TTC549 (cell line): ENCODE measurements around the gene ZCWPW1.
"Not testable (repeated sequence)": the region's sequence is repeated elsewhere in the genome, so short reads cannot be mapped to it uniquely, and the experiment has no call there.

Experiments
- FAIRE-seq: peaks from 2 replicates; lab custom pipeline; 2012; peaks lifted over from hg19 to GRCh38; lab: Jason Lieb, UNC

The ZCWPW1 gene

GRCh38 chr7:100400041-100400440 lies 28.5 kb downstream of the ZCWPW1 start:
- no peak for FAIRE-seq

- FAIRE-seq, result no peak
These were observed 30.3 kb downstream of the ZCWPW1 start for GRCh38 chr7:100398239-100398638.

- FAIRE-seq, result no peak
These were observed 31.0 kb downstream of the ZCWPW1 start for GRCh38 chr7:100397315-100398081.

- no peak for FAIRE-seq
These were observed 32.0 kb downstream of the ZCWPW1 start for GRCh38 chr7:100396421-100396982.

- FAIRE-seq, result no peak
These were observed 34.4 kb downstream of the ZCWPW1 start for GRCh38 chr7:100394077-100394476.

GRCh38 chr7:100393233-100393905 lies 35.1 kb downstream of the ZCWPW1 start:
- FAIRE-seq, result no peak

GRCh38 chr7:100390286-100391009 lies 38.1 kb downstream of the ZCWPW1 start:
- FAIRE-seq, result no peak

GRCh38 chr7:100389437-100390088 lies 38.9 kb downstream of the ZCWPW1 start:
- FAIRE-seq, result no peak

GRCh38 chr7:100387695-100388094 lies 40.8 kb downstream of the ZCWPW1 start:
- FAIRE-seq, result no peak

- FAIRE-seq, result no peak
These were observed 41.6 kb downstream of the ZCWPW1 start for GRCh38 chr7:100386940-100387339.

GRCh38 chr7:100384628-100385294 lies 43.7 kb downstream of the ZCWPW1 start:
- no peak for FAIRE-seq

- FAIRE-seq, result not testable (repeated sequence)
These were observed 46.2 kb downstream of the ZCWPW1 start for GRCh38 chr7:100382234-100382853.

- FAIRE-seq, result not testable (repeated sequence)
These were observed 46.8 kb downstream of the ZCWPW1 start for GRCh38 chr7:100381531-100382233.

GRCh38 chr7:100380196-100380595 lies 48.3 kb downstream of the ZCWPW1 start:
- FAIRE-seq, result no peak

- FAIRE-seq, result no peak
These were observed 50.3 kb downstream of the ZCWPW1 start for GRCh38 chr7:100378114-100378755.

- no peak for FAIRE-seq
These were observed 52.4 kb downstream of the ZCWPW1 start for GRCh38 chr7:100376066-100376465.

- FAIRE-seq, result no peak
These were observed 53.9 kb downstream of the ZCWPW1 start for GRCh38 chr7:100374601-100375000.

GRCh38 chr7:100373870-100374598 lies 54.5 kb downstream of the ZCWPW1 start:
- FAIRE-seq, result not testable (repeated sequence)

- no peak for FAIRE-seq
These were observed 55.2 kb downstream of the ZCWPW1 start, which contains the start of gene PILRA for GRCh38 chr7:100373261-100373831. PILRA (plus strand) TSS chr7:100373487; CDS start chr7:100373657, 170 bp downstream.
